GM11168 (cell line): Measurements from ENCODE around the gene CPLX3.

Source experiments
- in situ Hi-C: fragments of 300-500 bp; cut with MboI; formaldehyde crosslinking; loops from one replicate; pipeline ENCODE4 v1.12.0; 2022; ENCODE audit warnings: low sequenced_read_pairs; ENCODE audit not compliant: unreplicated experiment

The CPLX3 gene

DNA sequence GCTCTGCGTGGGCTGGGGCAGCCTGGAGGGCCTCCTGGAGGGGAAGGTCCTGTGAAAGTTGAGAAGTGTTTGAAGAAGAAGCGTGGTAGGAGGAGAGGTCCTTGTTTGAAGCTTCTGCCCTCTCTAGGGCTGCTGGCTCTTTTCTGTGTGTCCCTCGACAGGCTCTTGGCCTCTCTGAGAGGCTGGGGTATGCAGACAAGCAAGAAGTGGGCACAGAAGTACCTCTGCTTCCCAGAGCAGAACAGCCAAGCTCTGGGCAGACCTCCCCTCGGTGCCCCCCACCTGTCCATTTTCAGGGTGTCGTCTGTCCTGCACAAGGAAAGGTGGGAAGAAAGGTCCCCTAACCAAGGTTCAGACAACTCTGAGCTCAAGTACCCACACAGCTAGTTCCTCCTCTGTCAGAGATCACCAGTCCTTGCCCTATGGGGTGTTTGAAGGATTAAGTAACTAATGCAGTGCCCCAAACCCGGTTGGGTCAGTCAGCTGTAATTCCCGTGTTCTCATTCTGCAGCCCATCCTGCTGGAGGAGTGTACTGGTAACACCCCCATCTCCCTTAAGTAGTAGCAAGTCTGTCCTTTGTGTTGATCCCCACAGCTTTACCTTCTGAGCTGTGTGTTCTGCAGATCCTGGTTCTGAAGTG, 38.3 kb upstream of the CPLX3 start:
- in situ Hi-C loops, result no loop called here

DNA sequence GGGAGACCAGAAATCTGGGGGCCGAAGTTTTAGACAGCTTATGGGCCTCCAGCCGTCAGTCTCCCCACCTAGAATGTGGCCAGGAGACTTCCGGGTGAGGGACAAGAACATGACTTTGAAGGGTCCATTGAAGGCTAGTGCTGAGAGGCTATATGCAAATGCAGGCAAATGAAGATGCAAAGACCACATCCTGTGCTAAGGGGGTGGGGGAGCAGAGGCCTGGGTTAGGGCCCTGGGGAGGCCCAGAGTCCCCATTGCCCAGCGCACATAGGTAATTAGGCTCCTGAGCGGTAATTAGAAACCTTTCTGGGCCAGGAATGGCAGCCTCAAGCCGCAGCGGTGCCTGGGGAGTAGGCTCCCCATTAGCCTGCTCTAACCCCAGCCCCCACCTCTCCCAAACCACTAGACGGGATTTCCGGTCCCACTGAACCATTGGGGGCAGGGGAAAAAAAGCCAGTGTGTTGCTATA, 37.7 kb upstream of the CPLX3 start:
- in situ Hi-C loops, result no loop called here

DNA sequence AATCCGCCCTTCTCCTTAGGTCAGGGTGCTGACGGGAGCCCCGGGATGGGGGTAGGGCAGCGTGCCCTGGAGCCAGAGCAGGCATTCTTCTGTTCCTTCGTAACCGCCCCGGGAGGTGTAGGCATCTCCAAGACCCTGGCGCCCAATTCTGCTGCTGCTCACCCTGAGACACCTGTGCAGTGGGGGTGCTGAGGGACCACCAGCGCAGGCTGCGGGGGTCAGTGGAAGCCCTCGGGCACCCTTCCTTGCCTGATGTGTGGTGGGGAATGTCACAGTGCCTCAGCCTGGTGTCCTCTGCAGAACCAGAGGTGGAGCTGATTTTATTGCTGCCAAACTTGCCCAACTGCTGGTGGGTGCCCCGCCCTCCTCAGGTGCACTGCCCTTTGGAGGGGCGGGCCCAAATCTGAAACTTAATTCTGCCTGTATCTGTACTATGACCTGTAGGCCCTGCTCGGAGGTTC, 37.2 kb upstream of the CPLX3 start:
- in situ Hi-C loops, result no loop called here

DNA sequence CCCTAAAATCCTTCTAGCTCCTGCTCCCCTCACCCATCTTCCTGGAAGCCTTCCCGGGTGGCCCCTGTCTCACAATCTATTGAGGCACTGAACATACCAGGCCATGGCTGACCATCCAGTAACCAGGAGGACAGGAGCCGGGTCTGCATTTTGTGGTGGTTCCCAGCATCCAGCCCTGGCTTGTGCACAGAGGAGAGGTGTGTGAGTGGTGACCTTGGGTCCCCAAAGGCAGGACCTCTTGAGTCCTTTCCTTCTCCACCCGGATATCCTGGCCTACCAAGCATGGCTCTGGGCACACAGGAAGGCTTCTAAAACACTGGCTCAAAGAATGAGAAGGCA, 36.7 kb upstream of the CPLX3 start:
- in situ Hi-C loops, result no loop called here

DNA sequence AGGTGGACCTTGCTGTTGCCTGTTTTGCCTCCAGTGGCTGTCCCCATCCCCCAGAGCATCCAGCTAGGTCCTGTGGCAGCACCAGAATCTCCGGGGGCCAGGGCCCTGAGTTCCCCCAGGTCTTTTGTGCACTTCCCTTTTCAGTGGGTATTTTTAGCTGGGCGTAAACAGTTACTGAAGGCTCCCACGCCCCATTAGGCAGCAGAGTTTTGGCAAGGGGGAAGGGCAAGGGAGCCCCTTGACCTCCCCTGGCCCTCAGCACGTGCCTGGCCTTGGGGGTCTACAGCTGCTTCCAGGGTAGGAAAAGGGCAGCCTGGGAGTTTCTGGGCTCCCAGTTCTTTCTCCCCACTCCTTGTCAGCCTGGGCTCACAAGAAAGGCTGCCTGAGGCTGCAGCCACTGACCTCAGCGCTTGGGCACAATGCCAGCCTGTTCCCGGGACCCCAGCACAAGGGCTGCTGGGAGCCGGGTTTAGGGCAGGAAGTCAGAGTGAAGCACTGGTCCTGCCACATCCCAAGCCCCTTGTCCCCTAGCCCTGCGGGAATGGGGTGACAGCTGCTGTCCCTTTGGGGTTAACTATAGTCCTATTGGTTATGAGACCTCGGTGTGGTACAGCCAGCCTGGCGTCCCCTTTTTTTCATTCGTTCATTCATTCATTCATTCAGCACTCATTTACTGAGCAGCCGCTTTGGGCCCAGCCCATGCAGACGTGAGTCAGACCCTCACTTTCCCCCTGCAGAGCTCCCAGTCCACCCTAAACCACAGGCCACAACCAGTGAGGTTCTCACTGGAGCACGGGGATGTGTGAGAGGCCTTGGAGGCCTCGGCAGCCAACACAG, 36.1 kb upstream of the CPLX3 start:
- in situ Hi-C loops, result no loop called here

DNA sequence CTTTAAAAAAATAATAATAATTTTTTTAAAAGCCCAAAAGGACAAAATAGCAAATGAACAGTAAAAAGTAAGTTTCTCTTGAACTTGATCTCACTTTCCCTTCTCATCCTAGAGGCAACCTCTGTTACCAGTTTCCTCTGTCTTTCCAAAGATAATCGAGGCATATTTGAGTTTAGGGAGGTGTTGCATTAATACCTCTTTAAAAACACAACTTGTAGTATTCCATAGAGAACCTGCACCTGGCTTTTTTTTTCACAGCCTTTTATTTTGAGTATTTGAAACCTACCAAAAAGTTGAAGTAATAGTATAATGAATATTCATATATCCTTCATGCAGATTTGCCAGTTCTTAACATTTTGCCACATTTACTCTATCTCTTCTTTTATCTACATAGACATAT, 35.4 kb upstream of the CPLX3 start:
- in situ Hi-C loops, result no loop called here

DNA sequence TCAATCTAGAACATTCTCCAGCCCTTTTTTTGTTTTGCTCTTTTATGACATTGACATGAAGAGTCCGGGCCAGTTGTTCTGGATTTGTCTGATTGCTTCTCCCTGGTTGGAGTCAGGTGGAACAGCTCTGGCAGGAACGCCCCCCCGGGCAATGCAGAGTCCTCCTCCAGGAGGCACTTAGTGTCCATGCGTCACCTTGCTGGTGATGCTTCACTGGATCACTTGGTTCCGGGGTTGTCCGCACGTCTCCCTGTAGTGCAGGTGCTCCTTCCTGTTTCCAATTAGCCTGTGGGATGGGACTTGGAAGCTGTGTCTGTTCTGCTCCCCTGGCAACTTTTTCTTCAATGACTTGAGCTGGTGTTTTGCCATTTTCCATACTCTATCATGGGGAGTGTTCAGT, 34.8 kb upstream of the CPLX3 start:
- in situ Hi-C loops, result no loop called here

DNA sequence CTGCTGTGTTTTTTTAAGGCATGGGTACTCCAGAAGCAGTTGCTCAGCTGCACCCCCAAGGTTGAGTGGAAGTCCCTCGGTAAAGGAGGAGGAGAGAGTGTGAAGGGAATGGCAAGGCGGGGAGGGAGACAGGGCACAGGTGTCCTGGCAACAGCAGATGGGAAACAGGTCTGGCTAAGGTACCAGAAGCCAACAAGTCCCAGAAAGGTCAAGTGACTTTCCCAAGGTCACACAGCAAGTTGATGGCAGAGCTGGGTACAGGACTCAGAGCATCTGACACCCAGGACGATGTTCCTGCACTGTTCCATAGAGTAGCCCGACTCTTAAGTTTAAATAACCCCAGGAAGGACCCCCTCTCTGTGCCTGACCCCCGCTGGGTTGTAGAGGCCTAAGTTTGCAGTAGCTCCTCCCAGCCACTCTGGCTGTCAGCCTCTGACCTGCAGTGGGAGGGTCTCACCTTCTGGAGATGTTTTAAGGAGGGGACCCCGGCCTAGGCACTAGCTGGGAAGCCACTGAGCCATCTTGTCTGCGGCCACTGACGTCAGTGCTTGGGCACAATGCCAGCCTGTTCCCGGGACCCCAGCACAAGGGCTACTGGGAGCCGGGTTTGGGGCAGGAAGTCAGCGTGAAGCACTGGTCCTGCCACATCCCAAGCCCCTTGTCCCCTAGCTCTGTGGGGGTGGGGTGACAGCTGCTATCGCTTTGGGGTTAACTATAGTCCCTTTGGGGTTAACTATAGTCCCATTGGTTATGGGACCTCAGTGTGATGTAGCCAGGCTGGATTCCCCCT, 34.0 kb upstream of the CPLX3 start:
- in situ Hi-C loops, result no loop called here

DNA sequence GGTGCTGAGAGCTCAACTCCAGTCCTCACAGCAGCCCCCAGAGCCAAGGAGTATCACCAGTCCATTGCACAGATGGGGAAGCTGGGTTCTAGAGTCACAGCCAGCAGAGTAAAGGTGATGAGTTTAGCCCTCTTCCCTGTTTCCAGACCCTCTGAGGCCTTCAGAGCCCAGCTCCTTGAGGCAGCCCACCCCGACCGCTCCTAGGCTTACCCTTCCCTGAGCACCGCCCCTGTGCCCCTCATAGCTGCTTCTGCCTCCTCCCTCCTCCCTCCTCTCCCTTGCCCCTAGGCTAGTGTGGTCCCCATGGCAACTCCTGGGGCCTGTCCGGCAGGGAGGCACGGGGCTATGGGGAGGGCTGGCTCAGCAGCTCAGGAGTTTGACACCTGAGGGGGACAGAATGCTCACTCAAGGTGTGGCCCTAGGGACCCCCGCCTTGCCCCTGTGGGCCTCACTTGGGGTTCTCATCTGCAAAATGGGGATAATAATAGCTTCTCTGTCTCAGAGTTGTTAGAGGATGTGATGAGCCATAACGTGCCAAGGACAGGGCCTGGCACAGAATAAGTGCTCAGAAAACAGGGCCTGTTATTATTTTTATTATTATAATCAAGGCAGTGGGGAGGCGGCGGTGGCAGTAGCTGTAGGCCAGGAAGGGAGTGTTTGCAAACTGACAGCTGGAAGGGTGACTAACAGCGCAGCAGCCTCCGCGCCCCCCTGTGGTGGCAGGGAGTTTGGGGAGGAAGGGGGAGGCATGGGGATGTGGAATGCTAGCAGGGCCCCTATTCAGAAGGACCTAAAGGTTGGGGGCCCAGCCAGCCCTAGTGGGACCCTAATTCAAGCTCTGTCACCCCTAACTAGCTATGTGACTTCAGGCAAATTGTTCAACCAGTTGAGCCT, 33.0 kb upstream of the CPLX3 start:
- in situ Hi-C loops, result no loop called here

DNA sequence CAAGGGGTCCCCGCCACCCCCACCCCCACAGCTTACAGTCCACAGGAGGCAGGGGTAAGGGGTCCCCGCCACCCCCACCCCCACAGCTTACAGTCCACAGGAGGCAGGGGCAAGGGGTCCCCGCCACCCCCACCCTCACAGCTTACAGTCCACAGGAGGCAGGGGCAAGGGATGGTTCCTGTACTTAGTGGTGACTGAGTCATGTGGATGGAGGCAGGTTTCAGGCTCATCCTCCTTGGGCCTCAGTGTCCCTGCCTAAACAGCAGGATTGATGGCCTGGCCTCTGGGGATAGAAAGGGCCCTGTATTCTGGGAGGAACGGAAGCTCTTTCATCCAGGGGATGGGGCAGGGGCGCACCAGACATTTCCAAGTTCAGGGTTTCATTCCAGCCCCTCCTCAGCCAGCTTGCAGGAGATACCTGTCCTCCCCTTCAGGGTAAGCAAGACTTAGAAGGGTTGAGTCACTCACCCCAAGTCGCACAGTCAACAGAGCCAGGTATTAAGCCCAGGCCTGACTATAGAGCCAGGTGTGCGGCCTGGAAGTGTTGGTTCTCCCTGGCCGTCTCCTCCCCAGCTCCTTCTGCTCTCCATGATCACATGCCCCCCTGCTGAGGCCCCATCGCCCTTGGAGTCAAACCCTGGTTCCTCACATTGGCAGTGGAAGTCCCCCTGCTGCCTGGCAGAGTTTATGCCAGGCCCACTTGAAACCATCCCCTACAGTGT, 32.0 kb upstream of the CPLX3 start:
- in situ Hi-C loops, result no loop called here

DNA sequence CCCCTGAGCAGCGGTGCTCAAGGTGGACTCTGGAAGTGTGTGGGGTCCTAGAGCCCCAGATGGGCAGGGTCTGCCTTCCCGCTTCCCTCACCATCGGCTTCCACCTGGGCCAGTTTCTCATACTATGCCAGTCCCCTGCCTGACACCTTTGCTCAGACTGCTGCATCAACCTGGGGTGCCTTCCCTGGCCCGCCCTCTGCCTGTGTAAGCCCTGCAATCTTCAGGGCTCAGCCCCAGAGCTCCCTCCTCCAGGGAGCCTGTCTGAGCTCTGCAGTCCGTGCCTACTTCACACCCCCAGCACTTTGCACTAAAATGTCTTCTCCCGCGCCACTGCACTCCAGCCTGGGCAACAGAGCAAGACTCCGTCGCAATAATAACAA, 31.5 kb upstream of the CPLX3 start:
- in situ Hi-C loops, result no loop called here

DNA sequence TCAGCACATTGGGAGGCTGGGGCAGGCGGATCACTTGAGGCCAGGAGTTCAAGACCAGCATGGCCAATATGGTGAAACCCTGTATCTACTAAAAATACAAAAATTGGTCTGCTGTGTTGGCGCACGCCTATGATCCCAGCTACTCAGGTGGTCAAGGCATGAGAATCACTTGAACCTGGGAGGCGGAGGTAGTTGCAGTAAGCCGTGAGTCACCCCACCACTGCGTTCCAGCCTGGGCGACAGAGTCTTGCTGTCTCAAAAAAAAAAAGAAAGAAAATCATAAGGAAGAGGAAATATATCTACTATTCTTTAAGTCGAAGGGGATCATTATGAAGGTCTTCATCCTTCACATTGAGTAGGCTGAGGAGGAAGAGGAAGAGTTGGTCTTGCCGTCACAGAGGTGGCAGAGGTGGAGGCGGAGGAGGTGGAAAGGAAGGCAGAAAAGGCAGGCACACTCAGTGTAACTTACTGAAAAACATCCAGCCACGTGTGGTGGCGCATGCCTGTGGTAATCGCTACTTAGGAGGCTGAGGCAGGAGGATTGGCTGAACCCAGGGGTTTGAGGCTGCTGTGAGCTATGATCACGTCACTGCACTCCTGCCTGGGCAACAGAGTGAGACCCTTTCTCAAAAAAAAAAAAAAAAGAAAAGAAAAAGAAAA, 30.3 kb upstream of the CPLX3 start:
- in situ Hi-C loops, result no loop called here

DNA sequence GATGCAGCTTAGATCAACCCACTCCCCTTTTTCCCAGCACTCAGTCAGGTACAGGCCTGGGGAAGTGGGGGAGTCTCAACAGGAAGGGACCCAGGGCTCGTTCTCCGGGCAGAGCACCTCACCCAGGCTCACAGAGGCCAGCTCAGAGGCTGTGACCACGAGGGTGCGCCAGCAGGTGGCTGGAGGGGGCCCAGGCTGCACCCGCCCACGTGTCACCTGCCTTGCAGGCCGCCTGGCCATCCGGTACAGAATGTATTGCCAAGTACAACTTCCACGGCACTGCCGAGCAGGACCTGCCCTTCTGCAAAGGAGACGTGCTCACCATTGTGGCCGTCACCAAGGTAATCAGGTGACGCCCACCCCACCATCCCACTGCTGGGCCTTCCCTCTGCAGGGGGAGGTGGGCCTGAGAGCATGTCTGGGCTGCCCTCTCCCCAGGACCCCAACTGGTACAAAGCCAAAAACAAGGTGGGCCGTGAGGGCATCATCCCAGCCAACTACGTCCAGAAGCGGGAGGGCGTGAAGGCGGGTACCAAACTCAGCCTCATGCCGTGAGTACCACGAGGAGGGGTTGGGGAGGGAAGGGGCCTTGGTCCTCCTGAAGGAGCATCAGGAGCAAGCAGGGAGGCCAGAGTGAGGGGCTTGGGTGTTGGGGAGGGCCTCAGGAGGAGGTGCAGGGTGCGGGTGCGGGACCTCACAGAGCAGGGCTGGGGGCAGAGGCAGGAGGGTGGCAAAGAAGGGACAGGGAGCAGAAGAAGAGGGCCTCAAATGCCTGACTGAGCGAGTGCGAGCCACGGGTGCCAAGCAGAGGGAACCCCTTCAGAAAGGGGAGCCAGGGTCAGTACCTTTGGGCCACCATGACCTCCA, 27.8 kb upstream of the CPLX3 start:
- in situ Hi-C loops, result no loop called here

DNA sequence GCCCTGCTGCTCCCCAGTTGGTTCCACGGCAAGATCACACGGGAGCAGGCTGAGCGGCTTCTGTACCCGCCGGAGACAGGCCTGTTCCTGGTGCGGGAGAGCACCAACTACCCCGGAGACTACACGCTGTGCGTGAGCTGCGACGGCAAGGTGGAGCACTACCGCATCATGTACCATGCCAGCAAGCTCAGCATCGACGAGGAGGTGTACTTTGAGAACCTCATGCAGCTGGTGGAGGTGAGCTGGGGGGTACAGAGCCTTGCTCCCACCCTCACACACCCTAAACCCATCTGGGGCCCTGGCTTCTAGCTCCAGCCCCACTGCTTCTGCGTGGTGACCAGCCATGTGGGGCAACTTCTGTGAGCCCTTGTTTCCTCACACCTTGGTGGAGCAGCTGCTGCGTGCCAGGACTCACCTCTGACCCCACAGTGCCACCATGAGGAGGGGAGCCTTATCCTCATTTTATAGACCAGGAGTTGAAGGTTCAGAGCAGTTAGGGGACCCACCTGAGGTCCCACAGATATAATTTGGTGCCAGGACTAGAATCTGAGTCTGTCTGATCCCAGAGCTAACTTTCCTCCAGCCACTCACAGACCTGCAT, 27.1 kb upstream of the CPLX3 start:
- in situ Hi-C loops, result no loop called here

DNA sequence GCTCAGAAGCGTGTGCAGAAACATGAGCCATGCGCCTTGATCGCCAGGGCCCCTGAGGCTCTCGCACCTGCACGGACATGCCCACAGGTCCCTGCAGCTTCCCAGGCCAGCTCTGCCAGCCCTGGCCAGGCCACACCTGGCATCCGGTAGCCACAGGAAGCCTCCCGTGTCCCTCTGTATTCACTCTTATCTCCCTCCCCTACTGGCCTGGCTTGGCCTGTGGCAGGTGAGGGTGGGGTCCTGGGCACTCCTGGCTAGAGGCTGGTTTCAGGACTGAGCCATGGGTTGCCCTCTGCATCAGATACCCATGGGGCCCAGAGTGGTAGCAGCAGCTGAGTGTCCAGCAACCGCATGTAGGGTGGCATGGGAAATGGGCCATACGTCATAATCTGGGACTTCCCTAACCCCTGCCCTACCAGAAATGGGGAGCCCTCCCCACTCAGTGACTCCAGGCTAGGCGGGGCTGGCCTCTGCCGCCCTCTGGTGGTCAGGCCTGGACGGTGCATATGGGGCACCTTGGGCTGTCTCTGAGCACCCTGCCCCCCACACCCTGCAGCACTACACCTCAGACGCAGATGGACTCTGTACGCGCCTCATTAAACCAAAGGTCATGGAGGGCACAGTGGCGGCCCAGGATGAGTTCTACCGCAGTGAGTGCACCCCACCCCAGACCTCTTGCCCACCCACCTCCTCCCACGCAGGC, 26.4 kb upstream of the CPLX3 start:
- in situ Hi-C loops, result no loop called here

DNA sequence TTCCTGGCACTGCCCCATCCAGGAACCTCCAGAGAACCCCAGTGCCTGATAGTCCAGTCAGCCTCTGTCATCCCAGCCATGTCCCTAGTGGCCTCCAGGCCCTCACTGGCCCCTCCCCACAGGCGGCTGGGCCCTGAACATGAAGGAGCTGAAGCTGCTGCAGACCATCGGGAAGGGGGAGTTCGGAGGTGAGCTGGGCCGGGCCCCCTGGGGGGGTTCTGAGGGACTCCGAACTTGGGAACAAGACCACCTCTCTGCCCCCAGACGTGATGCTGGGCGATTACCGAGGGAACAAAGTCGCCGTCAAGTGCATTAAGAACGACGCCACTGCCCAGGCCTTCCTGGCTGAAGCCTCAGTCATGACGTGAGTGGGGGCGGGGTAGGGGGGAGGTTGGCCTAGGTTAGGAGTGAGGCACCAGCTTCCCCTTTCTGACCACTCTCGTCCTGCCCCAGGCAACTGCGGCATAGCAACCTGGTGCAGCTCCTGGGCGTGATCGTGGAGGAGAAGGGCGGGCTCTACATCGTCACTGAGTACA, 25.8 kb upstream of the CPLX3 start:
- in situ Hi-C loops, result no loop called here
